NCI-H524 treated with DMSO at 0.1 percent for 48 hours (cell line): ENCODE measurements around the gene DDX17.
"Not testable (repeated sequence)": the region's sequence is repeated elsewhere in the genome, so short reads cannot be mapped to it uniquely, and the experiment has no call there.

Source experiments
- DNase-seq: peaks from one replicate; lab custom pipeline; 2025; lab: John Stamatoyannopoulos, UW

DDX17 gene

GRCh38 chr22:38491707-38492348, 14.3 kb downstream of the DDX17 start:
- DNase-seq = no peak

DNA sequence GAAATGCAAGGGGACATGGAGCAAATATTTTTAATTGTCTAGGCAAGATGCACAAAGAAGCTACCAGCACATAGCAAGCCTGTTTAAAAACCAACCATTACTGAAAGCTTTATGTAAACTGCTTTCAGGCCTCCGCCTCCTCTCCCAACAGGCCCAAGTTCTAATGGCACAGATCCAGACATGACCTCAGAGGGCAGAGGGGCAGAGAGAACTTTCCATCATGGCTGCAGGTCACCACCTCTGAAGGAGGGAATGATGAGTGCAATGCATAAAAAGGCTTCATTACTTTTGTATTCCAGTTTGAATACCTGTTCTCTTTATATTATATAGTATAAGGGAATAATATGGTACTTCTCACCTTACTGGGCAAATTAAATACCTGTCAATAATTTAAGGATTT, 15.2 kb downstream of the DDX17 start:
- DNase-seq = no peak

GRCh38 chr22:38490475-38490874, 15.6 kb downstream of the DDX17 start:
- DNase-seq = no peak

- no peak for DNase-seq
These were observed 16.5 kb downstream of the DDX17 start for GRCh38 chr22:38489561-38490145.

DNA sequence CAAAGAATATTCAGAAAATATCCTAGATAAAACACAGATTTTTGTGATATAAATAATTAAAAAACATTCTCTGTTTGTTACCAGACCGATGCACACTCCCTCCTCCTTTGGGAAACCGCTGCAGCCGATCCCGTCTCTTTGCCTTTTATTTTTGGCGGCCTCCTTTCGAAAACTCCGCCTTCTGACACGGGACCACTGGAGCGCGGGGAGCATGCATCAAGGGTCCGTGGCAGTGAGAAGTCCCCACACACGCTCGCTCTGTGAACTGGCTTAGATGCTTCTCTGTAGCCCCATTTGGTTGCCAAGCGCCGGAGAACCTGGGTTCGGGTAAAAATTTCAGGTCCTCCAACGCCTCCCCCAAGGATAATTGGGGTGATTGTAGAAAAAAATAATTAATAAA, 17.0 kb downstream of the DDX17 start:
- no peak for DNase-seq

- DNase-seq = no peak
These were observed 18.2 kb downstream of the DDX17 start for GRCh38 chr22:38487946-38488345.

DNA sequence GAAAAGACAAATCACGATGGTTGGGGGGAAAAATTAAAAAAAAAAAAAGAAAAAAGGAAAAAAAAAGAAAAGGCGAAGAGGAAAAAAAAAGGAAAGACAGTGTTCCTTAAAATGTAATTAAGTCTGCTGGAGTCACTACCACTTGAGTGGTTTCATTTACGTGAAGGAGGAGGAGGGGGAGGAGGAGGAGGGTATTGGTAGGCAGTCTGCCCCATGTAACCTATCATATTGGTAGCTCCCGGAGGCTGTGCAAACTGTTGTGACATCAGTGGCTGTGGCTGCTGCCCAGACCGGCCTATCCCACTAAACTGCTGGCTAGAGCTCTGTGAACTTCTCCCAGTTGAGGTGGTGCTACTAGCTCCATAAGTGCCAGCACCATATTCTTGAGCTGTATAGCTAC, 20.3 kb downstream of the DDX17 start:
- no peak for DNase-seq

GRCh38 chr22:38484244-38484643, 21.9 kb downstream of the DDX17 start:
- DNase-seq = no peak

DNA sequence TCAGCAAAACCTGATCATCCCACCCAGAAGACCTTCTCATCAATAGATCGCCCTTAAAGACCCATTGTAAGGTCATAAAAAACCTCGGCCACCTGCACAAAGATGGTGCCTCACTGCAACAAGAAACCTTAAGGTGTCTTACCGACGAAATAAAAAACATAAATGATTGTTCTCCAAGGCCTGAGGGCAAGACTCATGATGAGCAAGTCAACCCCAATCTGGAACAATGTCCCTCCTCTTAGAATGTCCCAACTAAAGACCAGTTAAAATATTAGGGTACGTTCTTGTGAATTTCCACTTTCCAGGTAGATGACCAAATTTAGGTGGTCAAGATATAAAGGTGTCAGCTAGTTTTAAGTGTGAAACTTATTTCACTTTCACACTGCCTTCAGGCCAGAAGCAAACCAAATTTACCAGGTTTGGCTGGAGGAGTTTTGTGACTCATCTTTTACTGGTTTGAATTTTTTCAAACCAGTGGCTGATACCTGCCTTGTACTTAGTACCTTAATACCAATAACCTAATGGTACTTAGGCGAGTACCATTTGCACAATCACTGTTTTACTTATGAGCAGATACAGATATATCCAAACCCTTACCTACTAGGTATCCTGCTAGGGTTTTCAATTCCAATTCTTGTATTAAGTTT, 23.3 kb downstream of the DDX17 start:
- DNase-seq = no peak

GRCh38 chr22:38481871-38482332, 24.2 kb downstream of the DDX17 start:
- DNase-seq = no peak

- no peak for DNase-seq
These were observed 24.8 kb downstream of the DDX17 start for GRCh38 chr22:38481162-38481870.

GRCh38 chr22:38479096-38479837, 26.8 kb downstream of the DDX17 start:
- no peak for DNase-seq

- no peak for DNase-seq
These were observed 28.5 kb downstream of the DDX17 start for GRCh38 chr22:38477585-38477984.

GRCh38 chr22:38474003-38474607, 32.0 kb downstream of the DDX17 start:
- DNase-seq = no peak

DNA sequence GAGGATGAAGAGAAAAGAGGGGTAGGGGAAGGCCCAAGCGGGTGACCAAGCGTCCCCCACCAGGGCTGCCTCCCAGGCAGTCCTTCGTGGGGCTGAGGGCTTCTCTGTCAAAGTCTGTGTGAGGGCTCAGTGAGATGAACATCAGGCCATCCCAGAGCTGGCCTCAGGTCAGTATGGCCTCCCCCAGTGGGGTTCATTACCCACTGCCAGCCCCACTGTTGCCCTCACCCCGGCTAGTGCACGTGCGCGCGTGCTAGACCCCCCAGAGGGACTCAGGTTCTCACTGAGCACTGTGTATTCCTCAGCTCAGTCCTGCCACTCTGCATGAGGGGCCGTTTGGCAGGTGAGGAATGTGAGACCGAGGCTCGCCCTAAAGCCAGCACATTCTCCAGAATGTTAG, 34.9 kb downstream of the DDX17 start:
- DNase-seq = no peak

DNA sequence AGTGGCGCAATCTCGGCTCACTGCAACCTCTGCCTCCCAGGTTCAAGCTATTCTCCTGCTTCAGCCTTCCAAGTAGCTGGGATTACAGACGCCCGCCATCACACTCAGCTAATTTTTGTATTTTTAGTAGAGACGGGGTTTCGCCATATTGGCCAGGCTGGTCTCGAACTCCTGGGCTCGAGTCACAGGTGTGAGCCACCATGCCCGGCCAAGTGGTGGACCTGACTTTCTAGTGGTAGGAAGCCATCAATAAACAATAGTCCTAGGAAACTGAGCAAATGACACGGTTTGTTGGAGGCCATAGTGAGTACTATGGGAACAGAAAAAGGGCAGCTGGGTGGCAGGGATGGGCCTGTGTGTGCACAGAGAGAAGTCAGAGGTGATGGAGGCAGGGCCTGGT, 35.9 kb downstream of the DDX17 start:
- not testable (repeated sequence) for DNase-seq

DNA sequence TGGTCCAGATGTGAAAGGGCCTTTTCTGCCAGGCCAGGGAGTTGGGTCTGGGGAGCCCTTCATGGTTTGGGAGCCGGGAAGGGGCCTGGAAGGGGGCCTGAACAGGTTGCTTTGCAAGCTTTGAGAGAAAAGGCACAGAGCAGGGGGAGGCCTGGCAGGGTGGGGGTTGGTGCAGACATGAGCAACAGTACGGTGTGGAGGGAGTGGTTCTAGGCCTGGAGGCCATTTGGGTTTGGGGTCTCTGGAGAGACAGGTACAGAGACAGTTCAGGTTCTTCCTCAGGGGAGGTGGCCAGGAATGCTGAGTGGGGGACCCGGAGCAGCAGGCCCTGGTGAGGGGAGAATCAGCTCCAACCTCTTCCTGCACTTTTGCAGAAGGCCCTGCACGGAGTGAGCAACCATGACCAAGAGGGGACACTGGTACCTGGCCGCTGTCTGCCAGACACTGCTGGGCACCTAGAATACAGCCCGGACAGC, 36.8 kb downstream of the DDX17 start:
- no peak for DNase-seq

- DNase-seq = no peak
These were observed 37.4 kb downstream of the DDX17 start for GRCh38 chr22:38468443-38469305.

DNA sequence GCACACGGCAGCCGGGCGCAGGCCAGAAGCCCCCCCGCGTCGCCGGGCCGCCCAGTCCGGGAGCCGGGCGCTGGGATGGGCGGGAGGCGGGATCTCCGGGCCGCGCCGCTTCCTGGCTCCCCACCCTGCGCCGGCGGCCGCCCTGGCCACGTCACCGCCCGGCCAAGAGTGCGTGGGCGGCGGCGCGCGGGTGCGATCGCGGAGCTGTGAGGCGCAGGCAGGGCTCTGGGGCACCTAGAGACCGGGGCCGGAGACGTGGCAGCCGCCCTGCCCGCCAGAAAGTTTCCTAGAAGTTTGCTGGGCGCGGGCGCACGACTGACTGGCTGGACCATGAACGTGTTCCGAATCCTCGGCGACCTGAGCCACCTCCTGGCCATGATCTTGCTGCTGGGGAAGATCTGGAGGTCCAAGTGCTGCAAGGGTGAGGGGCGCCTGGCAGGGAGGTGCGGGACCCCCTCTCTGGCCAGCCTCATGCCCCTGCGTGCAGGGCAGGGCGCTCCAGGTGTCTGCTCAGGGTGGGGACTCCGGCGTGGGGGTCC, 38.1 kb downstream of the DDX17 start, which contains the start of gene KDELR3:
KDELR3 (plus strand) TSS at position 193 of the 539 bp plus-strand sequence; CDS start at position 331, 138 bp downstream.
- no peak for DNase-seq

DNA sequence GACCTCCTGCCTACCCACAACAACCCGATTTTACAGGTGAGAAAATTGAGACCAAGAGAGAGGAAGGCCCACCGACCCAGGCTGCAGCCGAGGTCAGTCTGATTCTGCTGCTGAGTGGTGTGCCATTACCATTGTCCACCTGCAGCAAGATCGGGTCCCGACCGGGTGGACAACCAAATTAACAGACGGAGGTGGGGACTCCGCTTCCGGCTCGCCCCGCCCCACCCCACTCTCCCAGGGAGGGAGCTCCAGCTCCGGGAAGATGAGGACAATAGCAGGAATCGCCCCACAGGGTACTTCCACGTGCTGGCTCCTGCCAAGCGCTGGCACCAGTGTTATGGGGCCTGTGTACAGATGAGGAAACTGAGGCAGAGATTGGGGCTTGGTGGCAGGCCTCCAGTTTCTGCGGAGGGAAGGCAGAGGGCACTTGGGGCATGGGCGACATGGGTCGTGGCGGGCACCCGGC, 38.6 kb downstream of the DDX17 start:
- DNase-seq = no peak
